GM18858 (cell line): ENCODE results near the gene BACE1-AS.
"Not testable (repeated sequence)": the region's sequence is repeated elsewhere in the genome, so short reads cannot be mapped to it uniquely, and the experiment has no call there.

Experiments
- ATAC-seq: cut with Tn5 transposase; IDR thresholded peaks from one replicate; pipeline ENCODE4 v1.9.1; 2021; ENCODE audit not compliant: unreplicated experiment

Gene BACE1-AS

DNA sequence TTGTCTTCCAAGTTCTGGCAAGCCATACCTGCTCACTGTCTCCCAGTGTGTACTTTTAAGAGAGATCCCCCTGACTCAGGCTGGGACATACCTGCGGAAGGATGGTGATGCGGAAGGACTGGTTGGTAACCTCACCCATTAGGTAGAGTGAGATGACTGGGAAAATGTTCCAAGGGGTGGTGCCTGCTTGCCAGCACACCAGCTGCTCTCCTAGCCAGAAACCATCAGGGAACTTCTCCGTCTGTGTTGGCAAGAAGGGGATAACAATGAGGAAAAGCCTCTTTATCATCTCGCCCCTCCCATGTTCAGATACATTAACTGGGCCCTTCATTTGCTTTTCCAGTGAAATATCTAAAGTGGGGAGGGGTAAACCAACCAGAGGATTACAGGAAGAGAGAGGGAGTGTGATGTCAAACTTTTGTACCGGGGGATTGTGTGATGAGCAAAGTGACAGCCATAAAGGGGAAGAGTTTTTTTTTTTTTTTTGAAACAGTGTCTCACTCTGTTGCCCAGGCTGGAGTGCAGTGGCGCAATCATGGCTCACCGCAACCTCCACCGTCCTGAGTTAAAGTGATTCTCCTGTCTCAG, at the start of gene BACE1-AS:
Gene BACE1-AS, plus strand, starts transcription at position 538 of the 588 bp plus-strand sequence.
- no peak for ATAC-seq

DNA sequence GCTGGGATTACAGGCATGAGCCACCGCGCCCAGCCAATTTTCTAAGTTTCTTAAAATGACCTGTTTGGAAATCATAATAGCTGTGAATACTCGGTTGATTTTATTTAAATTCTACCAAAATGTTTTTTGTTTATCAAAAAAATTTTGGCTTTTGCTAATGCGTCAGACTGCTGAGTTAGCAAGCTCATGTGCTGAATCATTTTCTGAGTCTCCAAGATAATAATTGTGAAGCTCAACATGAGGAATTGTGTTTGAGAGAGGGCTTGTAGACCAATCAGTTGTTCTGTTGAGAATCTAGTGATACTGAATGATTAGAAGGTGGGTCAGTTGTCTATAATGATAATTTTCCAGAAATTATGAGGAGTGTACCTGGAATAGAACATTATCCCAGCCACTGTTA, 42.8 kb upstream of the BACE1-AS start:
- ATAC-seq, result no peak

DNA sequence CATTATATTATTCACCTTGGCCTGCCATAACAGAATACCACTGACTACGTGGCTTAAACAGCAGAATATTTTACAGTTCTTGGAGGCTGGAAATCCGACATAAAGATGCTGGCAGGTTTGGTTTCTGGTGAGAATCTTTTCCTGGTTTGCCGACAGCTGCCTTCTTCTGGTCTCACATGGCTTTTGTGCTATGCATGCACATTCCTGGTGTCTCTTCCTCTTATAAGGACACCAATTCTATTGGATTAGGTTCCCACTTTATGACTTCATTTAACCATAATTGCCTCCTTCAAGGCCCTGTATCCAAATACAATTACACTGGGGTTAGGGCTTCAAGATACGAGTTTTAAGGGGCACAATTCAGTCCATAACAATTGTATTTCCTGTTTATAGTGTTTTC, 41.6 kb upstream of the BACE1-AS start:
- ATAC-seq, result no peak

DNA sequence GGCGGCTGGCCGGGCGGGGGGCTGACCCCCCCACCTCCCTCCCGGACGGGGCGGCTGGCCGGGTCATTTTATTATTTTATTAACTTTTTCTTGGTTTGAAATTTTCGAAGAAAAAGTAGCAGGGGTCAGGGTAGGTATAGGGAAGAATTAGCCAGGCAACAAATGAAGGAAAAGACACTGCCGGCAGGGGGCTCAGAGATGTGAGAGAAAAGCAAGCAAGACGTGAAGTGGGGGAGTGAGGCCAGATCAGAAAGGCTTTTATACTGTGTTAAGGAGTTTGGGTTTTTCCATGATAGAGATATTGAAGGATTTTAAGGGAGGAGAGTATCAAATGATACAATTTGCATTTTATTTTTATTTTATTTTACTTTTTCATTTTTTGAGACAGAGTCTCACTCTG, 39.6 kb upstream of the BACE1-AS start:
- ATAC-seq, result no peak

DNA sequence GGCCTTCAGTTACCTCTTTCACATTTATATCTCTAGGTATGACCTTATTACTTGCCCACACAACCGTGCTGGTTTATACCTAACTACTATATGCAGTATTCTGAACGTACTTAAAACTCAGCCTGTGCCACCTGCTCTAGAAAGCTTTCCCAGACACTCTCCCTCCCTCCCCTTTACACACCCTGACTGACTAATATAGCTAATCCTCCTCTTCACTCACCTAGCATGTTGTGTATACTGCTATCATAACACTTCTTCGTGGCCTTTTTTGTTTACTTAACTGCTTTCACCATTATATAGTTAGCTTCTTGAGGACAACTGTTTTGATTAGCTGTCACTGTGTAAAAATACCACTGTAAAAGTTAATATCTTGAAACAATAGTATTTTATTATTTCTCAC, 35.2 kb upstream of the BACE1-AS start:
- ATAC-seq, result no peak

DNA sequence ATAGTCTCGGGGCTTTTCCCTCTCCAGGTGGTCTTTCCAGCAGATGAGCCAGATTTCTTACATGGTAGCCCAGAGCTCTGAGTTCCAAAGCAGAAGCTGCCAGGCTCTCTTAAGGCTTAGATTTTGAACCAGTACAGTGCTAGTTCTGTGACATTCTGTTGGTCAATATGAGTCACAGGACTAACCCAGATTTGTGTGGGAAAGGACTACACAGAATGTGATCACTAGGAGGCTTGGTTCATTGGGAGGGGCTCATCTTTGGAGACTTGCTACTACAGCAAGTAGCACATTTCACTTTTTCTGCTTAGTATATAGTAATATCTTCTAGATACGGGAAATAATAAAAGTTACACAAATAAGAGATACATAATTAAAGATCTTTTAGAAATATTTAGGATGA, 34.6 kb upstream of the BACE1-AS start:
- ATAC-seq, result no peak

- no peak for ATAC-seq
Observed at GRCh38 chr11:117258576-117258975, 32.6 kb upstream of the BACE1-AS start.

DNA sequence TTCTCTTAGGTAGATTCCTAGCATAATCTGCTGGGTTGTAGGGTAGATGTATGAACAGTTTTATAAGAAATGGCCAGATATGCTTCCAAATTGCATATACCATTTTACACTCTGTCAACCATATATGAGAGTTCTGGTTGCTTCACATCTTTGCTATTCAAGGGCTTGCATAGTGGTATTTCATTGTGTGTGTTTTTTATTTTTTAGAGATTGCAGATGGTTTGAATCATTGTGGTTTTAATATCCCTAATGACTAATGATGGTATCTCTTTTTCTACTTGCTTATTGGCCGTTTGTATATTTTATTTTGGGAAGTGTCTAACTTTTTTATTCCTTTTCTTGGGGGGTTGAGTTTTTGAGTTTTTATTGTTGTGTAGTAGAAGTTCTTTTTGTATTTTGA, 31.7 kb upstream of the BACE1-AS start:
- ATAC-seq, result no peak

- ATAC-seq, result not testable (repeated sequence)
Observed at GRCh38 chr11:117264624-117265323, 26.4 kb upstream of the BACE1-AS start.

GRCh38 chr11:117265745-117266144, 25.4 kb upstream of the BACE1-AS start:
- ATAC-seq, result no peak

DNA sequence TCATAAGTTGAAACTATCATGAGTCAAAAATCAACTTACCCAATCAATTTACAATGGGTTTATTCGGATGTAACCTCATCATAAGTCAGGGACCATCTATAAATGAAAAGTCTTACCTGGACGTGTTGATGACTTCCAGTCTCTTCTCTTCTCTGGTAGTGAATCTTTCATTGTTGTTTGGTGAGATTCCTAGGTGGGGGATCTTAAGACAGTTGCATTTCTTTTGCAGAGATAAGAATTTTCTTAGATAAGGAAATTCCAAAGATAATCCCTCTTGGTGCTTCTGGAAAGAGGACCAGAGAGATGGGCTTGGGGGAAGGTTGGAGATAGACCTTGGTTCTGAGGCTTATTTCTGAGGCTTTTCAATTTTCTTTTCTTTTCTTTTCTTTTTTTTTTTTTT, 21.3 kb upstream of the BACE1-AS start:
- ATAC-seq, result no peak

GRCh38 chr11:117271208-117271607, 19.9 kb upstream of the BACE1-AS start:
- ATAC-seq, result no peak

GRCh38 chr11:117272175-117272574, 19.0 kb upstream of the BACE1-AS start:
- ATAC-seq, result not testable (repeated sequence)

- ATAC-seq, result no peak
Observed at GRCh38 chr11:117273550-117274289, 17.4 kb upstream of the BACE1-AS start.

- ATAC-seq, result no peak
Observed at GRCh38 chr11:117278347-117278746, 12.8 kb upstream of the BACE1-AS start.

- no peak for ATAC-seq
Observed at GRCh38 chr11:117279711-117280376, 11.3 kb upstream of the BACE1-AS start.

DNA sequence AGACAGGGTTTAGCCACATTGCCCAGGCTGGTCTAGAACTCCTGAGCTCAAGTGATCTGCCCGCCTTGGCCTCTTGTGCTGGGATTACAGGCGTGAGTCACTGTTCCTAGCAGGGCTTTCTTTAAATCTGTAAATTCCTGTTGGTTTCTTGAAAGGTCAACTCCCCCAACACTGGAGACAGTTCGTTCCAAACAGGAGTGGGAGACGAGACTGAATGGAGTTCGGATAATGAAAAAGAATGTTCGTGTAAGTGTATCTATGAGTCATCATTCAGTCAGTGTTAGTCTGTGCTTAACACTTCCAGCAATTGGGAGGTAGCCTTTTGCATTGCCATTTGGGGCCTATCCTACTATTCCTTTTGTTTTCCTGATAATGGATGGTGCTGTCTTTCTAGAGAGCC, 10.0 kb upstream of the BACE1-AS start:
- ATAC-seq, result no peak

- ATAC-seq, result no peak
Observed at GRCh38 chr11:117281869-117282268, 9.3 kb upstream of the BACE1-AS start.

- ATAC-seq, result no peak
Observed at GRCh38 chr11:117282956-117283355, 8.2 kb upstream of the BACE1-AS start.

- no peak for ATAC-seq
Observed at GRCh38 chr11:117284053-117284452, 7.1 kb upstream of the BACE1-AS start.

DNA sequence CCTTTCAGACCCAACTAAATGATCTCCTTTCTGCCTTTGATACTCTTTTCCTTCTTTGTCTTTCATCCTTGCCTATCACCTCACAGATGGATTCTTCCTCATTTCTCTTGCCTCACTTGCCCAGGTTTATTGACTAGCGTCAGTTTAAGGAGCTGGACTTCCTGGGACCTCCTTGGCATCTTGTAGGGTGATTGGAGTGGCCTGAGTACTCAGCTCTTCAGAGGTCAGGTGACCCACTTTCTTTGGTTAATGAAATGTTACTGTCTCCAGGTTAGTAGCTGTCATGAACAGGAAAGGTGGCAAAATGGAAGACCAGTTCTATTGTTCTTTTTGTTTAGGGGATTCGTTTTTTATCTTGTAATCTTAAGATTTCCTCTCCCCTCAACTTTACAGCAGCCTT, 4.6 kb upstream of the BACE1-AS start:
- ATAC-seq, result no peak

DNA sequence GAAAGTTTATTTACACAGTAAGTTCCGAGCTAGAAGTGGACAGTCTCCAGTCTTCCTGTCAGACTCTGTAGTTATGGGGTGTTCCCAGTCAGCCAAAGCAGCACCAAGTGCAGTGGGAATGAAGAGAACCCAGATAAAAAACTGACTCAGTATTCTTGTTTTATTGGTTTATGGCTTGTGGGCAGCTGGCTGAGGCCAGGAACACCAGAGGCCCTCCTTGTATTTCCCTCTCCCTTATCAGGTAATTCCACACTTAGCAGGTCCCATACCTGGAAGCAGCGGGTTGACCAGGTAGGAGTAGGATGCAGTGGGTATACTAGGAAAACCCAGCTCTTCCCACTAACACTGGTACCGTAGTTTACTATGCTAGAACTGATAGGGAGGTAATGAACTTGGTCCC, 3.5 kb upstream of the BACE1-AS start:
- ATAC-seq, result no peak
